Measurements from ENCODE around the gene ANKRD34A.

The ANKRD34A gene

DNA sequence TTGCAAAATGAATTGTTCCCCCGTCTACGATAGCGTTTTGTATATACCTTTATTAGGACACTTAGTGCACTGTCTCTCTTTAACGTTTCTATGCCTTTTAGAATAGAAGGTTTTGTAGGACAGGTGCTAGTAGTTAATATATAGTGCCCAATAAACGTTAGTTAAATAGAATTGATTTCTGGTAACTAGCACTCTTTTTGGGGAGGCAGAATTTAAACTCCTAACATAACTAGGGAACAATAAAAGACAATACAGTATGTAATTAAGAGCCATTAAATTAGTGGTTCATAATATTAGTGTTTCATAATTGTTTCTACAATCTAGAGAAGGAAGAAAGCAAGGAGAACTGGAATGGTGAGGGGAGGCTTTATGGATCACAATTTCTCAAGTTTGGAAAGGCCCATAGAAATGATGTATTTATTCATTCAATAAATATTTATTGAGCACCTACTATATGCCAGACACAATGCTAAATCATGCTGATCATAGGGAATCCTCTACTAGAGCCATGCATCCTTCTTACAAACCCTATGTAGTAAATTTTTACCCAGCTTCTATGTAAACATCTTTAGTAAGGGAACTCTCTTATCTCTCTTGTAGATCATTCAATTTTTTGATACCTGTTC, 857 bp upstream of the ANKRD34A start:
- no peak for ATAC-seq

DNA sequence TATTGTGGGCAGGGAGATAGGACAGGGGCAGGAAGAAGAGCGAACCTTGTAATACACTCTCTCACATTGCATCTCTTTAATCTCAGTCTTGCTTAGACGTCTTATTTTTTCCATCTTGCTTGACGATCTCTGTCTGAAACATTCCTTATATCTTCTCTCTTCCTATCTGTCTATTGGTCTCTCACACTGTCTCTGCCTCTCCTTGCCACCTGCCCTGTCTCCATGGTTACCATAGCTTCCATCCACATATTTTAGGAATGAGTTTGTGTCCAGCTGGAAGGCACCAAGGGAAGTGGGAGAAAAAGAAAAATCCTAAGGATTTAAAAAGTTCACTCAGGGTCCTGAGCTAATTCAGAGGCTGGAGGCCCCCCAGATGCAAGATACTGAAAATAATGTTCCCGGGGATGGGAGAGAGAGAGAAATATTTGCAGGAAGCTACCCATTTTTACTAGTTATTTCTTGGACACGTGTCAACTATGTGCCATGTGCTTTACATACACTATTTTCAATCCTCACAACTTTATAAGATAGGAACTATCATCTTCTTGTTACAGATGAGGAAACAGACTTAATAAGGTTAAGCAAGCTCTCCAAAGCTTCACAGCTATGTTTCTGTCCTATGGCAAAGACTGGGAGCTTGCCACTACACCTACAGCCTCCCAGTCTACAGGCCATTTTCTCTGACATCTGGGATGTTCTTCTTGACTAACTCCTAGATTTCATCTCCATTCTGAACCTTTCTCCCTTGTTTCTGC, 933 bp downstream of the ANKRD34A start:
- ATAC-seq = no peak

DNA sequence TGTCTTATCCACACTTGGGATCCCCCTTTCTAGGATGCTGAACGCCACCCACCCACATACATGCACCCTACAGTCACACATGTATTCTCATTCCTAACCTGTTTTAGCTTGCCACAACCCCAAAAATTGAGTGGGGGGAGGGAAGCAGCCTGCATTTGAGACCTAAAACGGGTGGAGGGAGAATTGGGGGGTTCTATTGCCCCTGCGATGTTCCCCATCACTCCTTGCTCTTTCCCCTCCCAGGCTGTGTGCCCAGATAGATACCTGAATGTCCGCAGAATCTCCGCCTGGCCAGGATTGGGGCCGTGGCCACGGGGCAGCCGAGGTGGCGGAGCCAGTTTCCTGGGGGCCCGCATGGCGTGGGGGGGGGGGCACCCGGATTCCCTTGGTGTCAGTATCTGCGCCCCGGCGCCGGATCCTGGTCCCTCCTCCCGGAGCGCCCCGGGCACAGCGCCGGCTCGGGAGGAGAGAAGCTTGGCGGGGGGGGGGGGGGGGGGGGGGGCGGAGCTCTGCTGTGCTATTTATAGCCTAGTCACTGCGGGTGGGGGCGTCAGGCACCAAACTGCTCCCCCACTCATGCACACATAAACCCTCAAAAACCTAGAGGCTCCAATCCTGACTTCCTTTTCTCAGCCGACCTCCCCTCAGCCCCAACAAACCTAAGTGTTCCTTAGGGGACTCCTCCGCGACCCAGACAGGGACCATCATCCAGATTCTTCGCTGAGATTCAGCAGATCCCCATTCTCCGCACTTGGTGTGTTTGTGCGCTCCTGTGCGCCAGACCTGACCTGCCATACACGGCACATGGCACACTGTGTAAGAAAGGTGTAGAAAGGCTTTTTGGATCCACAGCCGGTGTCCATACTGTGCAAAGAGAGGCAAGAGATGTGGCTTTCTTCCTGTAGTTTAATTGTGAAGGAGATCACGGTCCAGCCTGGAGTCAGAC, 1.9 kb downstream of the ANKRD34A start:
- no peak for ATAC-seq

- ATAC-seq = no peak
Observed at GRCh38 chr1:145961425-145962156, 2.8 kb downstream of the ANKRD34A start.

DNA sequence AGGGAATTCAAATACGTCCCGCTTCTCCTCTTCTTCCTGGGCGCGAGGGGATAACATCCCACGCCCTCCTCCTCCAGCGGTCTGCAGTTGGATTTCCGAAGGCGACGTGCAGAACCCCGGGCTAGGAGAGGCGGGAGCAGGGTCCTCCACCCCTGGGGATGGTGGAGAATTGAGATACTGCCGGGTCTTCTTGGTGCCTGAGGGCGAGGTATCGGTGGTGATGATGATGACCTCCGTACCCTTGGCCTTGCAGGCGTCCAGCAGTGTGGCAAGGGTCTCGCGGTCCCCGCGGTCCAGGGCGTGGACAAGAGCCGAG, 3.3 kb downstream of the ANKRD34A start:
- no peak for ATAC-seq

DNA sequence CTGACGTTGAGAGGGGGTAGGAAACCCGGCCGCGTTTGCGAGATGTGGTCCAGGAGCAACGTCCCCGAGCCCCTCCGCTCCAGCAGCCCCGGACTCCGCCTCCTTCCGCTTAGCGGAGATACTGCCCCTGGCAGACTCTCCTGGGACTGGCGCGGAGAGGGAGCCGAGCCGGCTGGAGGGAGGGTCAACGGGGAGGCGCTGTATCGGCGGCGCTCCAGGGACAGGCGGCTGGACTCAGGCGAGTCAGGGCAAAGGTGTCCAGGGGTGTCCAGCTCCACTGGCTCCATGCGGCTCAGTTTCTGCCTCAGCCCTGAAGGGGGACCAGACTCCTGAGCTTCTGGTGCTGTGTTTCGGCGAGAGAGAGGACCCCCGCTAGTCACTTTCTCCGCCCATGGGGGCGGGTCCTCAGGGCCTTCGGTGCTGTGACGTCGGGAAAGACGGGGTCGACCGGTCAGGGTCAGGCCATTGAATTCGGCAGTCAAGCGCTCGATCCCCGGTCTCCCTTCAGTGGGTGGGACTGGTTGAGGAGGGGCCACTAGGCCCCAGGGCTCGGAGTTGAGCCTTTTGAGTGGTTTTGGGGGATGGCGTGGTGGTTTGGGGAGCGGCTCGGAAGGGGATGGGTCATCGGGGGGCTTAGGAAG, 3.8 kb downstream of the ANKRD34A start:
- ATAC-seq = no peak

- no peak for ATAC-seq
Observed at GRCh38 chr1:145959957-145960467, 4.4 kb downstream of the ANKRD34A start.

GRCh38 chr1:145959333-145959732, 5.0 kb downstream of the ANKRD34A start:
- no peak for ATAC-seq

DNA sequence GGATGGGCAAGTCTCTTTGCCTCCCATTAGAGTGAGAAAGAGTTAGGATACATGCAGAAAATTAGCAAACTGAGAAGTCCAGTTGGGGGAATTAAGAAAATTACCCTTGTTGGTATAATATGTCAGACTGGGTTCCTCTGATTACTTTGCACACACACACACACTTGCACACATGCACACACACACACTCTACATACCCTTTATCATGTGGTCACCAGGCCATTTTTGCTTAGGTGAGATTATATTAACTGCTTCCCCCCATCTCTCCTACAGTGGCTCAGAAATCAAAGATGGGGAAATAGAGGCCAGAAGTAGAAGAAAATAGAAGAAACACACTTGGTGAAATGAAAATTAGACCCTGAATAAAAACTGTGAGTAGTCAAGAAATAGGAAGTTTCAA, 5.6 kb downstream of the ANKRD34A start:
- no peak for ATAC-seq

DNA sequence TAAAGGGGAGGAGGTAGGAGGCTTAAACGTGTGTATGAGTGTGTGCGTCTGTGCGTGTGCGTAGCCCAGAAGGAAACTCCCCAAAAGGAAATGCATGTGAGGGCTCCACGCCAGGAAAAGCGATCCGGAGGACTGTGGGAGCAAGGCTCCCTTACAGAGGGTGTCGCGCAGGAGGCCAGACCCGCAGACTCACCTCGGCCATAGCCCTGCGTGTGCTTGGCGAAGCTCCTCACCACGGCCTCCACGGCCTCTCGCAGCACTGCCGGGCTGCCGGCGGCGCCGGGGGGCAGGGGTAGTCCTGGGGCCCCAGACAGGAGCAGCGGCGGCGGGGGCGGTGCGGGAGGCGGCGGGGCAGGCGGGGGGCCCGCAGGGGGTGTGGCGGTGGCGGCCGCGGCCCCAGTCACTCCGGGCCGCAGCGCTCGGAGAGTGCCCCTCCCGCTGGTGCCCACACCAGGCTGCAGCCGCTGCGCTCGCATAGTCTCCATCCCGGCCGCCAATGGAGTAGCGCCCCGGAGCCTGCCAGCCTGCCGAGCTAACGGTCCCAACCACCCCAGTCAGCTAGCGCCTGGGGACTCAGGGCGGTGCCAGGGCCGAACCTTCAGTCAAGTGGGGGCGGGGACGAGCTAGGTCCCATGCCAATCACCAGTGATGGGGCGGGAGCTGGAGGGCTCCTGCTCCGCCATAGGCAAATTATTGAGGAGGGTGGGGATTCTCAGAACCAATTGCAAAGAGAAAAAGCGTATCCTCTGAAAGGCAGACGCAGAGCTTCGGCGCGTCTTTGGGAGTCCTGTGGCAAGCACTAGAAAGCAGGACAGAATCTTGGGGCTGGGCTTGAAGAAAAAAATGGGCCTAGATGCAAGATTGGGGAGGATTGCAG, 6.7 kb downstream of the ANKRD34A start, which contains the start of gene LIX1L:
TSS of gene LIX1L (minus strand) at position 575 of the 877 bp plus-strand sequence. CDS start at position 485, 90 bp downstream.
- ATAC-seq = peak; percentile 89

GRCh38 chr1:145956781-145957442, 7.5 kb downstream of the ANKRD34A start:
- no peak for ATAC-seq

GRCh38 chr1:145956361-145956760, 8.0 kb downstream of the ANKRD34A start:
- no peak for ATAC-seq

DNA sequence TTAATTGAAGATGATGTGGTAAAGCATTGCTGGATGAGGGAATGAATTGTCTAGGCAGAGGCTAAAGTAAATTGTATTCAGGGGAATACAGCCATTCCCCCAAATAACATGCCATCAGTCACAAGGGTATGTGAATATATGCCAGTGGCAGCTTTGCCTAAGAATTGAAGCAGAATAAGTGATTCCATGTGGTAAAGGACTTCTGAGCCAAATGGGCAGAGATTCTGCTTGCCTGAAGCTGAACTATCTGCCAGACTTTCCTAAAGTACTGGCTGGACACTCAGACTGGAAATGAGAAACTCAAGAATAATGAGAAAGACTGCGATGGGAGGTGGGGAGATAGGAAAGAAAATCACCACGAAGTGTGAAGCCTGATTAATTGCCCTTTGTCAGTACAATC, 8.9 kb downstream of the ANKRD34A start:
- ATAC-seq = no peak

DNA sequence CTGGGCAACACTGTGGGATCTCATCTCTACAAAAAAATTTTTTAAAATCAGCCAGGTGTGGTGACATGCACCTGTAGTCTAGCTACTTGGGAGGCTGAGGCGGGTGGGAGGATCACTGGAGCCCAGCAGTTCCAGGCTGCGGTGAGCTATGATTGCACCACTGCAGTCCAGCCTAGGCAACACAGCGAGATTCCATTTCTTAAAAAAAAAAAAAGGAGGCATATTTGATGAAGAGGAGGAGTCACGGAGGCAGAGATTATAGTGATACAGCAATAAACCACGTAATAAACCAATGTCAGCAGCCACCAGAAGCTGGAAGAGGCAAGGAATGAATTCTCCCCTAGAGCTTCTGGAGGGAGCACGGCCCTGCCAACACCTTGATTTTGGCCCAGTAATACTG, 10.5 kb downstream of the ANKRD34A start:
- ATAC-seq = no peak

GRCh38 chr1:145952903-145953302, 11.5 kb downstream of the ANKRD34A start:
- no peak for ATAC-seq

DNA sequence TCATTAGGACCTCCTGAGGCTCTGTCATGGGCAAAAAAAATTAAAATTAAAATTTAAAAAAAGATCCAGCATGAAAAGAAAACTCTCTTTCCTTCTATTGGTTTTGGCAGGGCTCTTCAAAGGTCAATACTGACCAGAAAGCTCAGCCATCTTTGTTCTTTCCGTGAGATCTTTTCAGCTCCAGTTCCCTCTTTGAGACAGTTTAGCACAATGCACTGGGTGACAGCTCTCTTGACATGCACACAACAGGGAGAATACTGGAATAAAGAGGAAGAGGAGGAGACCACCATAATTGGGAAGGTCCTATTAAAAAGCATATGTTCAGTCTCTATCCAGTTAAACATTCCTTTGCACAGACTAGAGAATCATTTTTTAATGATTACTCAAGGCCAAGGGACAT, 12.8 kb downstream of the ANKRD34A start:
- ATAC-seq = no peak

- no peak for ATAC-seq
Observed at GRCh38 chr1:145949219-145949618, 15.2 kb downstream of the ANKRD34A start.

GRCh38 chr1:145947551-145947950, 16.8 kb downstream of the ANKRD34A start:
- ATAC-seq = no peak

GRCh38 chr1:145946477-145946986, 17.8 kb downstream of the ANKRD34A start:
- no peak for ATAC-seq

DNA sequence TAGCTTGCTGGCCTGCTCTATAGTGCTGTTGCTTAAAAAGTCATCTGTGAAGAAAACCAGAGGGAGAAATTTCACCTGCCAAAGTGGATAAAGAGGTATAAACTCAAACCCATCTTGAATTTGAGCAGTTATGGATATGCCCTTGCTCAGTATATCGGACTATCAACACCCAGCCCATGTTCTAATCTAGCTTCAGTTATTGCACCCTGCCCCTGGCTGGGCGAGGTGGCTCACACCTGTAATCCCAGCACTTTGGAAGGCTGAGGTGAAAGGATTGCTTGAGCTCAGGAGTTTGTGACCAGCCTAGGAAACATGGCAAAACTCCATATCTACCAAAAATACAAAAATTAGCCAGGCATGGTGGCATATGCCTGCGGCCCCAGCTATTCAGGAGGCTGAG, 19.8 kb downstream of the ANKRD34A start:
- ATAC-seq = no peak
